ENCODE data around the gene TTC39A. TPM values are rescaled to one million over a fixed set of nuclear protein-coding genes. Genes with fewer than 3 reads are reported as not detected.

The TTC39A gene
- total RNA-seq, result 13.3 and 19.1 TPM in 2 replicates

DNA sequence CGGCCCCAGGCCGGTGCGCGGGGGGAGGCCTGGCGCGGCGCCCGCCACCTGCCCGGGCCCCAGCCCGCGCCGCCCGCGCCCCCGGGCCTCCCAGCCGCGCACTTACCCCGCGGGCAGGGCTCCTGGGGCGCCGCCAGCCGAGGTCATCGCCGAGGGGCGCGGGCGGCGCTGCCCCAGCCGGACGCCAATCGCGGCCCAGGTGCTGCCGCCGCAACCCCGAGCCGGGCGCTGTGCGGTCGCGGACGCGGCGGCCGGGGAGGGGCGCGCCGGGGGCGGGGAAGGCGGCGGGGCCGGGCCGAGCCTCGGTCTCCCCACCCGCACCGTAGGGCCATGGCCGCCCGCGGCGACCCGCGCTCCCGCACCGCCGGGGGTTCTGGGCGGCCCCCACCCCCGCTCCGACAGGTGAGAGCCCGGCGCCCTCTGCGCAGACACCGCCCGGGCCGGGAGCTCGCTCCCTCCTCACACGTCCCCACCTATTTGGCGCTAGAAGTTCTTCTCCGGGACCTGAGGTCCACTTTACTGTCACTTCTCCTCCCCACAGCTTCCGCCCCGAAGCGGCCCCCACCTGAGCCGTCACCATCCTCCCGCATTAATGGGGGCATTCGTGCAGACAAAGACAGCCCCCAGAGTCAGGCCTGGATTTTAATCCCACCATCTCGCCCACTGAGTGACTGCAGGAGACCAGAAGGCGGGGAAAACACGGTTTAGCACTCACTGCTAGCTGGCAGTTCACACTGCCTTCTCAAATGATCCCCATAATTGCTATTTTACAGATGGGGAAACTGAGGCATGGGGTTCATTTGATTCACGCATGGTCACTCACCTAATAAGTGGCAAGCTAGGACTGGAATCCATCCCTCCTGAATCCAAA, at the start of gene TTC39A:
TTC39A (minus strand) TSS at position 232 of the 871 bp plus-strand sequence; CDS start at position 147, 85 bp downstream.

Other genes with a start within 250 kb of the TTC39A start
- gene C1orf185, start 228.3 kb downstream of the TTC39A start, total RNA-seq, result not detected in 2 replicates
- 113 and 116 TPM in 2 replicates for gene RNF11, start 94.3 kb downstream of the TTC39A start, total RNA-seq
- gene EPS15, start 188.7 kb upstream of the TTC39A start, total RNA-seq, result 37.9 and 42.5 TPM in 2 replicates

Measured in nasal cavity respiratory epithelium epithelial cell of viscerocranial mucosa (primary cell).